ELF-1 (cell line): ENCODE measurements around the gene SLC2A2.

Experiments used
- DNase-seq: peaks from one replicate; pipeline ENCODE4 v3.0.0-alpha.2; 2016; ENCODE audit warnings: low read depth, low spot score

Gene SLC2A2

DNA sequence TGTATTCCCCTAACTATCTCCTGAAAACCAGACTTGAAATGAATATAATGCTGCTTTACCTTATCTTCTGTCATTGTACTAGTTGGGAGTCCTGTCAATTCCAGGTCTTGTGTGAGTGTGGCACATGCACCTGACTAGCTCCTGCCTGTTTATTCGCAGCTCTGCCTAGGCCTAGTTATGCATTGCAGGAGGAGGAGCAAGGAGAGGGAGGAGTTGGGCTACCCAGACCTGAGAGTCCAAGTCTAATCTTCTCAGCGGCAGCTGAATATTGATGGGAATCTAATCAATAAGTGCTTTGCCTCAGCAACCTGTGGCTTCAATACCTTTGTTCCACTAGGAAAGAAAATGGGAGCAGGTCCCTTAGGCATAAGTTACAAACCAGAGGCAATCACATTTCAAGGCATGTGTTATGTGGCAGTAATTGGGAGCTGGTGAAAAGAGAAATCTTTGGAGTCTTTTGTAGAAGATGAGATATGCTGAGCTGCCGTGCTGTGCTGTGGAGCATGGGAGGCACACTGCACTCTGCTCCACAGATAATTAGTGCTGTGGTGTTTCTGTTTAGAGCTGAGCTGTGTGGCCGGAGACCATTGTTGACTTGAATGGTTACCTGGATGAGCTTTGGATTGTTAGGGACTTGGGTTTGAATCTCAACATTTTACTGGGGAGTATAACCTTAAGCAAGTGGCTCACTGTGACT, at the start of gene SLC2A2:
Gene SLC2A2 (minus strand): TSS at position 124 of the 697 bp plus-strand sequence. CDS start 50 bp downstream, at position 74.
- no peak for DNase-seq

- DNase-seq: no peak
These were observed 45.9 kb upstream of the SLC2A2 start for GRCh38 chr3:171072432-171072831.

GRCh38 chr3:171068658-171069057, 42.1 kb upstream of the SLC2A2 start:
- DNase-seq: no peak

GRCh38 chr3:171066206-171066605, 39.7 kb upstream of the SLC2A2 start:
- DNase-seq: no peak

DNA sequence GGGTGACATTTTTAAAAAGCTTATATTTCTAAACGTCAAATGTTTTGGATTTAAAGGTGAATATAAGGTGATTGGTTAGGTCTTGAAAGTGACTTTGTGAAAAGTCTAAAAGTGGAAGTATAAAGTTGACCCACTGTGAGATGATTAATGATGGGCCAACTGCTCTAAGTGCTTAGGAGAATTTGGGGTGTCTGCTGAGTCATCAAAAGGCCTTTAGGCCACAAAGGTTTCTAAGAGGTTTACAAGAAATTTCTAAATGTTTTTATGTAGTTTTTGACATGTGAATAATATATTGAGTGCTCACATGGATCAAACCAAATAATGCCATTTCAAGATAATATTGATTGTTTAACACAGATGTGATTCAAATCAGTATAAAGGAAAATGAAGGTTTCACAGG, 39.2 kb upstream of the SLC2A2 start:
- no peak for DNase-seq

GRCh38 chr3:171064461-171064860, 37.9 kb upstream of the SLC2A2 start:
- no peak for DNase-seq

DNA sequence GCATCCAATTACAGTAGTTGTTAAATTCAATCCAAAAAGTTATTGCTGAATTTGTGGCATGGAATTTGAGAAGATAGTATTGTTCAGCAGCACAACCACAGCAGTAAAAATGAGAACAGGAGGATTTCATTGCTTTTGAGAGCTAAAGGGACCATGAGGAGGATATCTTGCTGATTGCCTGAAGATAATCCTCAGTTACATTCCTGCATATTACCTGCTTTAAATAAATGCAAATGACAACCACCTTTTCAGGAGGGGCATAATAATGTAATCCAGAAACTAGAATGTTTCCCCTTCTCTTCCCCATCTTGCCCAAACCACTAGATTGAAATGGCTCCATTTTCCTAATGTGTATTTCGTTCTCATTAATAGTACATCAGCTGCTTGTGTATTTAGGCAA, 35.2 kb upstream of the SLC2A2 start:
- no peak for DNase-seq

DNA sequence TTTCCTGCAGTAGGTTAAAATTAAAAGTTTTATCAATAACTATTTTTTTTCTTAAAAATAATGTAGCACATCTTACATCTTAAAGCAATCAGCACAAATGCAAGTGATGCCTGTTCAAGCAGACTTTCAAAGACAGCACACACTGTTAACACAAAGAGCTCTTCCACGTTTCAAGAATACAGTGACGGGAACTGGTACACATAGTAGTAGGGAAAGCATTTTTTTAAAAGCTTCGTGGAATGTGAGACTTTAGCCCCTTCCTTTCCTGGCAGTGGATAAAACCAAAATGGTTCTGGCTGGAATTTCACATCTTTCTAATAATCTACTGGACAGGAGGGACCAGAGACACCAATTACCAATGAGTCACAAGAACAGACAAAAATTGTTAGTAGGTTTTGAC, 33.5 kb upstream of the SLC2A2 start:
- DNase-seq: no peak

GRCh38 chr3:171058873-171059603, 32.5 kb upstream of the SLC2A2 start:
- no peak for DNase-seq

GRCh38 chr3:171058058-171058457, 31.5 kb upstream of the SLC2A2 start:
- DNase-seq: no peak

GRCh38 chr3:171057072-171057471, 30.6 kb upstream of the SLC2A2 start:
- DNase-seq: no peak

- DNase-seq: no peak
These were observed 30.0 kb upstream of the SLC2A2 start for GRCh38 chr3:171056528-171056927.

DNA sequence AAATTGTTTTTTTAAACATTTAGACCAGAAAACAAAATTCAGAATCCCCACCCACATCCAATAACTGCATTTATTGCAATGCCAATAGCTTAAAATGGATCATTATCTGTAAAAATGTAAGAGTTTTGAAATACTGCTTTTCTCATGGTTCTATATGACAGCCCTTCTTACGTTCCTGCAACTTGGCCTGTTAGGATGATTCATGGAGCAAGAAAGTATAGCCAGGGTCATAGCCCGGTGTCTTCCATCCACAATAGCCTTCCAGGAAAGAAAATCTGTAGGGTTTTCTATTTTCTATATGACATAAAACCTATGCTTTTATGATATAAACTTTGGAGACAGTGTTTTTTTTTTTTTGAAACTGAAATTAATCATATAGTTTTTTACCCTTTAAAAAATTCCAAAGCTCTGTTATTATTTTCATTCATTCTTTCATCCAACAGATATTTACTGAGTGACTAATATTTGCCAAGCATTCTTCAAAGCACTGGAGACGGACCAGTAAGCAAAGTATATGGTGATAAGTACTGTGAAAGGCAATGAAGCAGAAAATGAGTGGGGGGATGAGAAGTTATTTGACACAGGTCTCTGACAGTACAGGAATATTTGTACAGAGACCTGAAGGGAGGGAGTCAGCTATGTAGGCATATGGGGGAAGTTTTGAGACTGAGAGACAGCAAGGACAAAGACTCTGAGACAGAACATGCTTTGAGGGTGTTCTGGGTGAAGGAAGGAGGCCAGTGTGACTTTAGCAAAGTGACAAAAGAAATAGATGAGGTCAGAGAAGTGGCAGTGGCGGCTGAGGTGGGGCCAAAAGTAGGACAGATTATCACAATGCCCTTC, 29.0 kb upstream of the SLC2A2 start:
- no peak for DNase-seq

DNA sequence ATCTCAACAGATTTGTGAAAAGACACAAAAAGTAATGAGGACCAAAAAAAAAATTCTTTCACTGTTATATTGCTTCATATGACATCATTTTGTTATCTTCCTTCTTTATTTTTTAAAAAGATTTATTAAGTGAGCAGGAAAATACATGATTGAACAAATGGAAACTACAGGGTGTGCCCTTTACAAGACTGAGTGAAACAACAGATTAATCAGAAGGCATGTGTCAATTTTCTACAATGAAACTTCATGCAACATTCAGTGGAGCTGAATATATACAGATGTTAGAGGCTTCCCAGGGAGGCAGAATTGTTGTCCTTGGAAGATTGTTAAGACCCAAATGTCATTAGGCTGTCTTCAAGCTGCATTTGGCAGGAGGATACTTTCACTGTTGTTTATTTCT, 28.4 kb upstream of the SLC2A2 start:
- DNase-seq: no peak

DNA sequence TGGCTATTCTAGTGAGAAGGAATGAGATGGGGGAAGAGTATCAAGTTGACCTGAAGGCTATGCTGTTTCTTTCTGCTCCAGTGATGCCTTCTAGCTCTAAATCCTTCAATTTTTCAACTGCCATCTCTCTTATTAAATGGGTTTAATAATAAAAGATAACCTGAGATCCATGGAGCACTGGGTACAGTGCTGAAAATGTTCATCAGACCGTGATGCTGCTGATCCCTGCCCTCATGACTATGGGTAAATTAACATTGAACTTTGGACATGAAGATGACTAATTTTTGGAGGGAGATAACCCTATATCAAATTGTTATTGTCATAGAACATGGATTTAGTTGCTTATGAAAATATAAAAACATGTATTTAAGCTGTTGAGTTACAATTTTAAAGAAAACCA, 27.7 kb upstream of the SLC2A2 start:
- no peak for DNase-seq

DNA sequence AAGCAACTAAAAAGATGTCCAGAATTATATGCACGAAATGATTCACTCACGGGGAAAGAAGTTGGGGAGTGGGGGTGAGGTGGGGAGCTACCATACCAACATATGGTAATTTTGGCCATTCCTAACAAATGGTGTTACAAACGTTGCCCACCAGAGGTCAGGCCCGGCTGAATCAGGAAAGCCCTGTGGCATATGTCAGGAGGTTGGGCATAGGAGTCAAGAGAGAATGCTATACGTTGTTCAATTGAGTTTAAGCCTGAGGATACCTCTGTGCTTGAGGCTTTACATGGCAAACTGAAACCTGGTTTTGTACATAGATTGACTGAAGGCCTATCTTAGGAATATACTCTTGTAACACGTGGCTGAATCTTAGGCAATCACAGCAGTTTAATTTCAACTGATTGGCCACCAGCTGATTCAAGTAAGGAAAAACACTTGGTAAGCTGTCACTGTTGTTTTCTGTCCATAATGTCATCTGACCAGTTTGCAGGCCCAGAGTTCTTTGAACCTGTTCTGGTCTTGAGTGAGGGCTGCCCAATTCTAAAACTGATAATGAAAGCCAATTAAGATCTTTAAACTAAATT, 23.4 kb upstream of the SLC2A2 start:
- peak; percentile 57 for DNase-seq

DNA sequence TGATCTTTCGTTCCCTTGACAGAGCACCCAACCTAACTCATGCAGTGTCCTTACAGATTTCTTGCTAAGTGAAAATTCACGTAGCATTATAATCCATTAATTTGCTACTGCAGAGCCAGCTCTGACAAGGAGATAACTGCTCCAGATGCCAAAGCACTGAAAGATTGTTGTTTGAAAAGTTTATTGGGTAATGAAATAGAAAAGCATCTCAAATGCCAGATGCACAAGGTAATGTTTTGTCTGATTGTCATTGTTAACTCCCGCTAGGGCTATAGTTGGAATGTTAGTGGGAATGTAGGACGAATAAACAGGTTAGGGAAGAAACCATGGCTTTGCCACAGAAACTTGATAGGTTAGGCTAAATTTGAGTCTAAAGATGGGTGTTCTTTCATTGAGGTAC, 20.2 kb upstream of the SLC2A2 start:
- no peak for DNase-seq

- DNase-seq: no peak
These were observed 18.6 kb upstream of the SLC2A2 start for GRCh38 chr3:171044835-171045793.

- DNase-seq: no peak
These were observed 17.9 kb upstream of the SLC2A2 start for GRCh38 chr3:171044384-171044783.

DNA sequence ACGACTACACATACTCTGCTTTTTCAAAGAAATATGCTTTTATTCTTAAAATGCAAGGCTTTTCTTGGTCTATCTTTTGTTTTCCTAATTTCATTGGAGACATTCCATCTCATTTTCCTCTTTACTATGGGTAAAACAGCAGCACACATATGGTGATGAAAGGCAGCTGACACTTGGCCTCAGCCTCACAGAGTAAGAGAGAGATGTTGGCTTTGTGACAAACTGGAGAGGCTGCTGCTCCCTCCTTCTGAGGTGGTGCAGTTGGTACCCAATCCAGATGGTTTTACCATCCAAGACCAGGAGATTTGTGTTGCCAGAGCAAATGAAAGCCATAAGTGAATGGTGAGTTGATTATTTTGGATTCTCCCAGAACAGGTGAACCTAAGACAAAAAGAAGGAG, 13.2 kb upstream of the SLC2A2 start:
- DNase-seq: no peak

- no peak for DNase-seq
These were observed 11.8 kb upstream of the SLC2A2 start for GRCh38 chr3:171038342-171038741.
